Skeletal muscle satellite cell (primary cell): ENCODE measurements around the gene SLC12A8.

Experiments used
- H3K27me3 ChIP-seq: 2 replicates; pipeline ENCODE4 v1.7.0; 2013; ENCODE audit warnings: low read length; ENCODE audit not compliant: control insufficient read depth, insufficient read depth
- H3K36me3 ChIP-seq: 2 replicates; pipeline ENCODE4 v1.7.0; 2013; ENCODE audit warnings: mild to moderate bottlenecking, control low read depth, low read length; ENCODE audit not compliant: insufficient read depth
- H3K4me1 ChIP-seq: 2 replicates; pipeline ENCODE4 v1.7.0; 2013; ENCODE audit warnings: low read length; ENCODE audit not compliant: control insufficient read depth, insufficient read depth
- H3K4me2 ChIP-seq: 2 replicates; pipeline ENCODE4 v1.7.0; 2013; ENCODE audit warnings: mild to moderate bottlenecking, low read length
- H3K4me3 ChIP-seq: 2 replicates; pipeline ENCODE4 v1.7.0; 2013; ENCODE audit warnings: low read length
- H3K9ac ChIP-seq: 2 replicates; pipeline ENCODE4 v1.7.0; 2013; ENCODE audit warnings: mild to moderate bottlenecking, low read depth, low read length, moderate library complexity
- H3K9me3 ChIP-seq: replicated peaks from 2 replicates; pipeline ENCODE4 v1.7.0; 2013; ENCODE audit warnings: mild to moderate bottlenecking, control low read depth, low read length

SLC12A8 gene

GRCh38 chr3:125161607-125162219, 50.8 kb downstream of the SLC12A8 start:
- Histone ChIP-seq H3K9me3 (no peaks in the 10 kb centered on the region), H3K4me3 (no peak overlapping the region), H3K27me3 (no peaks in the 10 kb centered on the region), H3K9ac (no peak overlapping the region), H3K36me3 (no peaks in the 10 kb centered on the region), H3K4me1 (no peaks in the 10 kb centered on the region), H3K4me2 (no peak overlapping the region)

- H3K36me3 ChIP-seq: no peaks in the 10 kb centered on the region
- no peak overlapping the region for H3K9ac ChIP-seq
- no peaks in the 10 kb centered on the region for H3K27me3 ChIP-seq
- H3K9me3 ChIP-seq: no peaks in the 10 kb centered on the region
- no peak overlapping the region for H3K4me3 ChIP-seq
- H3K4me2 ChIP-seq: no peak overlapping the region
- no peaks in the 10 kb centered on the region for H3K4me1 ChIP-seq
Observed at GRCh38 chr3:125160606-125161371, 51.8 kb downstream of the SLC12A8 start.

DNA sequence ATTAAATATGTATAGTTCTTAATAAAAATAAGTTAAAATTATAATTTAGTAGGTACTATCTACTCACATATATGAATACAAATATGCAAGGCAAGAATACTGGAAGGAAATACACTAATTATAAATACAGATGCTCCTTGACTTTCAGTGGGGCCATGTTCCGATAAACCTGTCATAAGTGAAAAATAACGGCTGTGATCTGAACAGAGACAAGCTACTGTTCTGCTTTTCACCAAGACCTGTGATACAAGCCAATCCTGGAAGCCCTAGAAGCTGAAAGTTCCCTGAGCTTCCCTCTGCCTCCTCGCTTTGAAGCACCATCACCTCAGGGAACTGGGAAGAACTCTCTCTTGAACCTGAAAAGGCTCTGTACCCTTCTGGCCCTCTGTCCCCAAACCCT, 55.4 kb downstream of the SLC12A8 start:
- Histone ChIP-seq H3K4me2 (no peak overlapping the region), H3K36me3 (no peaks in the 10 kb centered on the region), H3K9me3 (no peaks in the 10 kb centered on the region), H3K27me3 (no peaks in the 10 kb centered on the region), H3K4me1 (no peaks in the 10 kb centered on the region), H3K9ac (no peak overlapping the region), H3K4me3 (no peak overlapping the region)

- H3K9me3 ChIP-seq: no peaks in the 10 kb centered on the region
- no peak overlapping the region for H3K4me2 ChIP-seq
- no peak overlapping the region for H3K9ac ChIP-seq
Observed at GRCh38 chr3:125156456-125156855, 56.1 kb downstream of the SLC12A8 start.

DNA sequence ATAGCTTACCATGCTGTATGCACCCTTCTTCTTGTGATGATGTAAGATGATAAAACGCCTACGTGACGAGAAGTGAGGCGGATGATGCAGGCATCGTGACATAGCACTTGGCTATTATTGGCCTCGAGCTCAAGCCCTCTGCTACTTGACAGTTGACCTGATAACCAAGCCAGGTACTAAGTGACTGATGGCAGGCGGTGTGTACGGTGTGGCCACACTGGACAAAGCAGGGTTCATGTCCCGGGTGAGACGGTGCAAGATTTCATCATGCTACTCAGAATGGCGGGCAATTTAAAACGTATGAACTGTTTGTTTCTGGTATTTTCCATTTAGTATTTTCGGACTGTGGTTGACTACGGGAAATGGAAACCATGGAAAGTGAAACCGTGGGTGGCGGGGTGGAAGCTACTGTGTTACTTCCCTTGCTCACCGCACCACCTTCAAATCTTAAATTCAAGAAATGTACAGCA, 57.7 kb downstream of the SLC12A8 start:
- no peaks in the 10 kb centered on the region for H3K27me3 ChIP-seq
- no peaks in the 10 kb centered on the region for H3K9me3 ChIP-seq
- H3K4me3 ChIP-seq: no peak overlapping the region
- H3K9ac ChIP-seq: no peak overlapping the region
- no peaks in the 10 kb centered on the region for H3K36me3 ChIP-seq
- peaks cover 7% of the 10 kb centered on the region for H3K4me1 ChIP-seq
- H3K4me2 ChIP-seq: no peak overlapping the region

More at GRCh38 chr3:125156456-125156855, 56.1 kb downstream of the SLC12A8 start:
- Histone ChIP-seq H3K27me3 (no peaks in the 10 kb centered on the region), H3K4me3 (no peak overlapping the region), H3K36me3 (no peaks in the 10 kb centered on the region), H3K4me1 (peaks cover under 1% of the 10 kb centered on the region)

- H3K36me3 ChIP-seq: no peaks in the 10 kb centered on the region
- no peaks in the 10 kb centered on the region for H3K9me3 ChIP-seq
- no peak overlapping the region for H3K4me3 ChIP-seq
- H3K4me1 ChIP-seq: peaks cover 9% of the 10 kb centered on the region
- no peak overlapping the region for H3K9ac ChIP-seq
- no peaks in the 10 kb centered on the region for H3K27me3 ChIP-seq
- H3K4me2 ChIP-seq: no peak overlapping the region
Observed at GRCh38 chr3:125154110-125154509, 58.4 kb downstream of the SLC12A8 start.

- Histone ChIP-seq H3K36me3 (no peaks in the 10 kb centered on the region), H3K4me2 (no peak overlapping the region), H3K4me3 (no peak overlapping the region), H3K4me1 (peaks cover 19% of the 10 kb centered on the region), H3K9ac (no peak overlapping the region), H3K27me3 (no peaks in the 10 kb centered on the region), H3K9me3 (no peaks in the 10 kb centered on the region)
Observed at GRCh38 chr3:125152951-125153350, 59.6 kb downstream of the SLC12A8 start.

DNA sequence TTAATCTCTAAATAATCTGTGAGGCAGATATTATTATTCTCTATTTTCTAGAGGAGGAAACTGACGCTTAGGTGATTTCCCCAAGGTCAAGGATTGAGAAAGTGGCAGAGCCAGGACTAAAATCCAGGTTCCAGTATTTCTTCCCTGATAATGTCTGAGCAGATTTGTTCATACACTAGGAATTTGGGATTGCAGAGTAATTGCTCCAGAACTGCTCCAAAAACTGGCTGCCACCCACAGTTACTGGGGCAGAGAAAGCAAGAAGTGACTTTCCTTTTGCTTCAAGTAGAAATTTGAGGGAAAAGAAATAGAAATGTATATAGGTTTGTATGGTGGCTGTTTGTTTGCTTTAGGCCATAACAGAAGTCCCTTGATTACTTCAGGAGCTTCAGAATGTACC, 60.6 kb downstream of the SLC12A8 start:
- Histone ChIP-seq H3K9ac (no peak overlapping the region), H3K36me3 (no peaks in the 10 kb centered on the region), H3K4me2 (no peak overlapping the region), H3K9me3 (no peaks in the 10 kb centered on the region), H3K27me3 (no peaks in the 10 kb centered on the region), H3K4me3 (no peak overlapping the region), H3K4me1 (peaks cover 19% of the 10 kb centered on the region)

- peaks cover 19% of the 10 kb centered on the region for H3K4me1 ChIP-seq
Observed at GRCh38 chr3:125151442-125151817, 61.1 kb downstream of the SLC12A8 start.

DNA sequence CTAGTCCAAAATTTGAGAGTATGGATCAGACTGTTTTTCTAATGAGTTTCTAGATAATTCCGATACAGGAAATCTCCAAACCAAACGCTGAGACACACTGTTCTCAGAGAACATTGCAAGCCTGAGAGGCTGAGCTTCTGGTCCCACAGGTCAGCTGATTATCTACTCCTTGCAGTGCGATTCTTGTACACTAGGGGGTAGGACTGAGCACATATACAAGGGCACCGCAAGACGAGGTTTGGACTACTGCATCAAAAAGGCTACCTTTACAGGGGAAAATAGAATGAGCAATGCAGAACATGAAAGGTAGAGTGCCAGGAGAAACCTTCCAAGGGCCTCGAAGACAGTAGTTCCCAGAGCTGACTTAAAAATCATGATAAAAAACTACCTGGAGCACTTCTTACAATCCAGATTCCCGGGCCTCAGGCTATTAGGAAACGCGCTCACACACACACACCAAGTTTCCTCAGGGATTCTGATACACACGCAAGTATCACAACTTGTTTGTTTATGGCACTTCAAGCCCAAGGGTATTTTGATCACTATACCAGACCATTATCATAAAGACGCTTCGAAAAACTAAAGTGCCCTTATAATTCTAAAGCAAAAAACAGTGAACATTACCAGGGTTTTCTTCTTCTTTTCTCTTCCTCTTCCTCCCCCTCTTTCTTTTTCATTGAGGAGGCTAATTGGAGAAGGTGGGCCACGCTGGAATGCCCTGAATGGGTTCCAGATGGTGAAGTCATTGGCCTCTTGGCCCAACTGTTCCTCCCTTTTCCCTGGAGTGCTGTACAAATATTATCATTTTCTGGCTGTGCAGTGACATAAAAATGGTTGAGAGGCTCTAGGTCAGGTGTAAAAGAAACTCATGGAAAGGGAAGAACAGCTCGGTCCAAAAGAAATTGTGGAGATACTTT, 61.8 kb downstream of the SLC12A8 start:
- H3K4me1 ChIP-seq: peaks cover 19% of the 10 kb centered on the region
- no peak overlapping the region for H3K9ac ChIP-seq
- H3K27me3 ChIP-seq: no peaks in the 10 kb centered on the region
- no peaks in the 10 kb centered on the region for H3K36me3 ChIP-seq
- no peak overlapping the region for H3K4me3 ChIP-seq
- H3K9me3 ChIP-seq: no peaks in the 10 kb centered on the region
- no peak overlapping the region for H3K4me2 ChIP-seq

More at GRCh38 chr3:125151442-125151817, 61.1 kb downstream of the SLC12A8 start:
- Histone ChIP-seq H3K27me3 (no peaks in the 10 kb centered on the region), H3K9me3 (no peaks in the 10 kb centered on the region), H3K4me3 (no peak overlapping the region), H3K4me2 (no peak overlapping the region), H3K9ac (no peak overlapping the region), H3K36me3 (no peaks in the 10 kb centered on the region)

- Histone ChIP-seq H3K4me1 (peaks cover 21% of the 10 kb centered on the region), H3K36me3 (no peaks in the 10 kb centered on the region), H3K9ac (no peak overlapping the region), H3K4me3 (no peak overlapping the region), H3K4me2 (no peak overlapping the region), H3K9me3 (no peaks in the 10 kb centered on the region), H3K27me3 (no peaks in the 10 kb centered on the region)
Observed at GRCh38 chr3:125149462-125149861, 63.1 kb downstream of the SLC12A8 start.
